Measurements from ENCODE around the gene KCNMA1. TPM values are rescaled to one million over a fixed set of nuclear protein-coding genes. Genes with fewer than 3 reads are reported as not detected.
A peak's percentile ranks its signal among the peaks of the same experiment; 100 is the strongest.

Gene KCNMA1
- total and polyA plus RNA-seq, 2 donors (not counting 1 experiment from before 2014, with no cell fraction given), result 0.82 to 3.1 TPM

DNA sequence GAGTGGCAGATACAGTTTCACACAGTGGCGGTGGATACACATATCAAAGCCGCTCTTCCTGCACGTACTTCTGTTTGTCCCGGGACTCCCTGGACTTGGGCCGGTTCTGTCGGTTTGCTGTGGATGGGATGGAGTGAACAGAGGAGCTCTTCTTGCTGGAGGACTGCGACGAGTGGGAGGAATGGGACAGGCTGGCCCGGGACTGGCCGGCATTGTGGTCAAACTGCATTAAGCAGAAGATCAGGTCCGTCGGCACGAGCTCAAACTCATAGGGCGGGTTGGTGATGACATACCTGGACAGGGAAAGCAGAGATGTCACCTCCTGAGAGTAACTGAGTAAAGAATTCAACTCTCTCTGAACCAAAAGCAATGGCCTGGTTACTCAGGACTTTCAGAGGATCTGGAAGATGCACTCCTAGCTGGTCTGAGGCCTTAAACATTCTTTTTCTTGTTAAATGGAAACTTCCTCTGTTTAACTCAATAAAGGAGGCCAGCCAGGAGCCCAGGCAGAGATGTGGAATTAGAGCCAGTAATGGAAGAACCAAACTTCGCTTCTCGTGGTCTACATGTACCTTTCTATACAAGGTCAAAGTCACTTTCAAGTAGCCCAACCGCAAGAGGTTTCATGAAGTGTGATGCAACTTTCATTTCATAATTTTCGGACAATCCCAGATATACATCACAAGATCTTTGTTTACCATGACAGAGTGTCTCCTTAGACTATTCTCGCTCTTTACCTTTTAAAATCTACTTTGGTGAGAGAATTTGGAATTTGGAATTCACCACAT lies 750.2 kb downstream of the KCNMA1 start:
- no peak for TF ChIP-seq EZH2 (IDR thresholded peaks at IDR 0.05; ENCODE audit: borderline replicate concordance, insufficient read depth, low read depth, low read length, poor library complexity, severe bottlenecking)
- TF ChIP-seq, protein P1, sequence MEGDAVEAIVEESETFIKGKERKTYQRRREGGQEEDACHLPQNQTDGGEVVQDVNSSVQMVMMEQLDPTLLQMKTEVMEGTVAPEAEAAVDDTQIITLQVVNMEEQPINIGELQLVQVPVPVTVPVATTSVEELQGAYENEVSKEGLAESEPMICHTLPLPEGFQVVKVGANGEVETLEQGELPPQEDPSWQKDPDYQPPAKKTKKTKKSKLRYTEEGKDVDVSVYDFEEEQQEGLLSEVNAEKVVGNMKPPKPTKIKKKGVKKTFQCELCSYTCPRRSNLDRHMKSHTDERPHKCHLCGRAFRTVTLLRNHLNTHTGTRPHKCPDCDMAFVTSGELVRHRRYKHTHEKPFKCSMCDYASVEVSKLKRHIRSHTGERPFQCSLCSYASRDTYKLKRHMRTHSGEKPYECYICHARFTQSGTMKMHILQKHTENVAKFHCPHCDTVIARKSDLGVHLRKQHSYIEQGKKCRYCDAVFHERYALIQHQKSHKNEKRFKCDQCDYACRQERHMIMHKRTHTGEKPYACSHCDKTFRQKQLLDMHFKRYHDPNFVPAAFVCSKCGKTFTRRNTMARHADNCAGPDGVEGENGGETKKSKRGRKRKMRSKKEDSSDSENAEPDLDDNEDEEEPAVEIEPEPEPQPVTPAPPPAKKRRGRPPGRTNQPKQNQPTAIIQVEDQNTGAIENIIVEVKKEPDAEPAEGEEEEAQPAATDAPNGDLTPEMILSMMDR (IDR thresholded peaks at IDR 0.05), result no peak

DNA sequence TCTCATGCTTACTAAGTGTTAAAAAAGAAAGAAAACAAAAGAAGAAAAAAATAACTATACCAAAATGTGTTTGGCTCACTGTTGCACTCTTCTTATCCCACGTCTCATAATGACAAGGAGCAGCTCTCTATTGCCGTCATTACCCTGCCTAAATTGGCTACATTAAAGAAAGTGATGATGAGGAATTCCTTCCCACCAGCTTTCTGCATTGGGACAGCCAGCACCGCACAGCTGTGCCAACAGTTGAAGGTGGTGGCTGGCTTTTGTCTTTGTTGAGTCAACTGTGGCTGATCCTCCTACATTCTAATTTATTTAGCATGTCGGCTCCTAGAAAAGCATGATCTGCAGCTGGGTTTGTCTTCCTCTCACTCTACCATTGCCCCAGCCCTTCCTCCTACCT lies 751.8 kb downstream of the KCNMA1 start:
- TF ChIP-seq, protein P1 (IDR thresholded peaks at IDR 0.05), result no peak
- no peak for TF ChIP-seq EZH2 (IDR thresholded peaks at IDR 0.05; ENCODE audit: borderline replicate concordance, insufficient read depth, low read depth, low read length, poor library complexity, severe bottlenecking)
- CTCF ChIA-PET, result no interaction called here
- Mint-ChIP-seq H3K27ac (no peak overlapping the region), H3K4me1 (peaks cover 53% of the 10 kb centered on the region), H3K9me3 (ENCODE audit: insufficient read depth) (no peaks in the 10 kb centered on the region), H3K4me3 (no peak overlapping the region), H3K27me3 (no peaks in the 10 kb centered on the region)
- H3K9me3 ChIP-seq (ENCODE audit: control extremely low read depth in 1 of 3, control insufficient read depth in 2 of 3, insufficient read depth in 1 of 3, low read length in 2 of 3), result peaks cover 0 to 2% (median 0%) of the 10 kb centered on the region in 3 donors
- H4K20me1 ChIP-seq (ENCODE audit: control insufficient read depth, insufficient read depth, low read length, poor library complexity, severe bottlenecking), result no peaks in the 10 kb centered on the region
- no peaks in the 10 kb centered on the region for H3K27me3 ChIP-seq (replicated peaks in 1 of 4; ENCODE audit: control extremely low read depth in 1 of 4, control insufficient read depth in 3 of 4, insufficient read depth in 4 of 4, low read length in 3 of 4)
- H3K4me3 ChIP-seq (ENCODE audit: control extremely low read depth in 1 of 5, extremely low read depth in 1 of 5, insufficient read depth in 1 of 5, low read depth in 2 of 5, low read length in 4 of 5), result no peak overlapping the region
- H3K27ac ChIP-seq (ENCODE audit: low read length in 2 of 2), result no peak overlapping the region
- no peak overlapping the region for H2AFZ ChIP-seq (ENCODE audit: insufficient read depth, low read depth, low read length, poor library complexity, severe bottlenecking)
- H3K36me3 ChIP-seq (replicated peaks in 1 of 2; ENCODE audit: control extremely low read depth in 1 of 2, control insufficient read depth in 1 of 2, extremely low read depth in 1 of 2, insufficient read depth in 2 of 2, low read length in 1 of 2), result no peaks in the 10 kb centered on the region
- no peak overlapping the region for H3K4me2 ChIP-seq (replicated peaks; ENCODE audit: low read depth, low read length, poor library complexity, severe bottlenecking)
- H3K9ac ChIP-seq (ENCODE audit: low read length), result no peak overlapping the region
- peaks cover 28 to 42% of the 10 kb centered on the region in 2 donors for H3K4me1 ChIP-seq (ENCODE audit: control insufficient read depth in 2 of 2, insufficient read depth in 2 of 2, low read length in 2 of 2)
- intact Hi-C loops (cut with micrococcal nuclease), result no loop called here
- no CpG with 5 or more reads among the region's 4 CpGs for WGBS (ENCODE audit: insufficient coverage)
- no peak for ATAC-seq (ENCODE audit: low read depth)
- no peaks in the 10 kb centered on the region for H3K79me2 ChIP-seq (ENCODE audit: control insufficient read depth, insufficient read depth, low read length)
- POLR2A ChIA-PET, result no interaction called here
- DNase-seq, result no peak

More for the DNA sequence above, 750.2 kb downstream of the KCNMA1 start:
- Mint-ChIP-seq H3K27me3 (no peaks in the 10 kb centered on the region), H3K27ac (peak overlapping the region; percentile 11), H3K4me3 (no peak overlapping the region), H3K9me3 (ENCODE audit: insufficient read depth) (no peaks in the 10 kb centered on the region), H3K4me1 (peaks cover 37% of the 10 kb centered on the region)
- no peak overlapping the region for H3K4me3 ChIP-seq (ENCODE audit: control extremely low read depth in 1 of 5, extremely low read depth in 1 of 5, insufficient read depth in 1 of 5, low read depth in 2 of 5, low read length in 4 of 5)
- CTCF ChIA-PET, result interaction anchor here (0.6 kb wide), 1 partner anchor 273 kb away, joined by 4 read pairs; no protein-coding TSS in a partner anchor
- ATAC-seq (ENCODE audit: low read depth) (no peak), DNase-seq (no peak)
- peaks cover 0 to 5% (median 0%) of the 10 kb centered on the region in 3 donors for H3K9me3 ChIP-seq (ENCODE audit: control extremely low read depth in 1 of 3, control insufficient read depth in 2 of 3, insufficient read depth in 1 of 3, low read length in 2 of 3)
- peaks cover 14 to 26% of the 10 kb centered on the region in 2 donors for H3K4me1 ChIP-seq (ENCODE audit: control insufficient read depth in 2 of 2, insufficient read depth in 2 of 2, low read length in 2 of 2)
- no peaks in the 10 kb centered on the region for H3K27me3 ChIP-seq (replicated peaks in 1 of 4; ENCODE audit: control extremely low read depth in 1 of 4, control insufficient read depth in 3 of 4, insufficient read depth in 4 of 4, low read length in 3 of 4)
- intact Hi-C loops (cut with micrococcal nuclease), result no loop called here
- H3K4me2 ChIP-seq (replicated peaks; ENCODE audit: low read depth, low read length, poor library complexity, severe bottlenecking), result no peak overlapping the region
- POLR2A ChIA-PET, result no interaction called here
- H4K20me1 ChIP-seq (ENCODE audit: control insufficient read depth, insufficient read depth, low read length, poor library complexity, severe bottlenecking), result no peaks in the 10 kb centered on the region
- H3K27ac ChIP-seq (ENCODE audit: low read length in 2 of 2), result no peak overlapping the region
- no peaks in the 10 kb centered on the region for H3K36me3 ChIP-seq (replicated peaks in 1 of 2; ENCODE audit: control extremely low read depth in 1 of 2, control insufficient read depth in 1 of 2, extremely low read depth in 1 of 2, insufficient read depth in 2 of 2, low read length in 1 of 2)
- 95% methylated on average over 16 of the region's 19 CpGs for WGBS (ENCODE audit: insufficient coverage)
- H3K79me2 ChIP-seq (ENCODE audit: control insufficient read depth, insufficient read depth, low read length), result no peaks in the 10 kb centered on the region
- no peak overlapping the region for H3K9ac ChIP-seq (ENCODE audit: low read length)
- H2AFZ ChIP-seq (ENCODE audit: insufficient read depth, low read depth, low read length, poor library complexity, severe bottlenecking), result no peak overlapping the region

All from B cell (primary cell).